ENCODE measurements around the gene MYO18B. TPM values are rescaled to one million over a fixed set of nuclear protein-coding genes. Genes with fewer than 3 reads are reported as not detected.

Gene MYO18B
- total and polyA plus RNA-seq, 2 of the 8 experiments (the other 6 are each of a cell fraction or from before 2014, with no cell fraction given) = 0.62 to 0.78 TPM

- Histone ChIP-seq H2BK20ac (ENCODE audit: low read length) (no peak overlapping the region), H3K79me1 (ENCODE audit: low read depth, low read length) (no peaks in the 10 kb centered on the region), H3K4ac (replicated peaks; ENCODE audit: insufficient read length, low read depth, low read length) (no peak overlapping the region), H3K9ac (replicated peaks in 1 of 4; ENCODE audit: extremely low read depth in 1 of 4, low read depth in 3 of 4, low read length in 3 of 4) (no peak overlapping the region), H3K18ac (ENCODE audit: extremely low read depth, low read length) (no peak overlapping the region), H2BK5ac (ENCODE audit: low read depth, low read length) (no peak overlapping the region), H3K79me2 (ENCODE audit: control insufficient read depth in 1 of 2, insufficient read depth in 2 of 2, low read length in 2 of 2) (no peaks in the 10 kb centered on the region), H3K56ac (replicated peaks; ENCODE audit: insufficient read length, low read depth, low read length) (no peak overlapping the region), H3K27ac (ENCODE audit: low read depth, low read length) (no peak overlapping the region), H3K23ac (ENCODE audit: insufficient read length) (no peak overlapping the region), H2AK5ac (ENCODE audit: low read depth, low read length) (no peak overlapping the region), H2AFZ (ENCODE audit: low read length) (no peak overlapping the region), H3K4me1 (replicated peaks in 1 of 4; ENCODE audit: control insufficient read depth in 3 of 4, insufficient read depth in 4 of 4, low read length in 3 of 4) (no peaks in the 10 kb centered on the region; a peak in 1 of 7 replicates), H4K20me1 (replicated peaks in 1 of 2; ENCODE audit: control insufficient read depth in 1 of 2, insufficient read depth in 2 of 2, low read length in 2 of 2) (no peaks in the 10 kb centered on the region), H3K9me3 (ENCODE audit: insufficient read depth in 2 of 2, low read depth in 1 of 2, low read length in 1 of 2) (peaks cover 3 to 5% of the 10 kb centered on the region in 2 experiments; a peak in 1 of 4 replicates), H2BK12ac (ENCODE audit: low read depth, low read length) (no peak overlapping the region), H3K4me3 (ENCODE audit: extremely low read depth in 1 of 4, insufficient read depth in 2 of 4, low read depth in 3 of 4, low read length in 4 of 4) (no peak overlapping the region), H4K5ac (ENCODE audit: insufficient read length, low read depth, low read length) (no peak overlapping the region), H3K23me2 (ENCODE audit: low read depth, low read length) (no peaks in the 10 kb centered on the region), H3K14ac (ENCODE audit: insufficient read length) (no peak overlapping the region), H2BK120ac (replicated peaks; ENCODE audit: low read depth, low read length) (no peak overlapping the region), H2BK15ac (ENCODE audit: low read length) (no peak overlapping the region), H3K36me3 (ENCODE audit: control insufficient read depth in 2 of 4, insufficient read depth in 4 of 4, low read length in 3 of 4) (no peaks in the 10 kb centered on the region), H4K8ac (ENCODE audit: extremely low read depth, insufficient read depth, low read length) (no peak overlapping the region), H3K4me2 (ENCODE audit: insufficient read depth in 1 of 2, low read depth in 2 of 2, low read length in 2 of 2) (no peak overlapping the region), H4K91ac (replicated peaks; ENCODE audit: insufficient read length, low read length) (no peak overlapping the region), H3K27me3 (replicated peaks in 1 of 4; ENCODE audit: control insufficient read depth in 3 of 4, extremely low read depth in 1 of 4, insufficient read depth in 3 of 4, low read length in 3 of 4) (0 out of 7 replicates have a peak, but pooled peaks cover 0 to 2% (median 0%) of the 10 kb centered on the region in 4 experiments)
- WGBS, 2 experiments (ENCODE audit: extremely low coverage in 1 of 2, insufficient coverage in 1 of 2, insufficient read length in 1 of 2, insufficient replicate concordance in 2 of 2, low coverage in 1 of 2, low lambda C conversion rate in 2 of 2, missing lambda C conversion rate in 1 of 2) = 88% methylated on average over 5 of the region's 5 CpGs; no CpG with 5 or more reads in 1 of the 2 experiments
- TF ChIP-seq TAF1 (IDR thresholded peaks at IDR 0.05; ENCODE audit: low read depth, low read length) (no peak), RNF2 (IDR thresholded peaks at IDR 0.05; ENCODE audit: borderline replicate concordance, low read depth, low read length, missing control alignments, poor library complexity, severe bottlenecking) (no peak), USF2 (IDR thresholded peaks at IDR 0.05; ENCODE audit: low read length) (no peak), CTCF (IDR thresholded peaks at IDR 0.05; ENCODE audit: control extremely low read depth in 1 of 3, insufficient read depth in 1 of 3, low read depth in 1 of 3, low read length in 3 of 3) (no peak), SIN3A (conservative IDR thresholded peaks at IDR 0.05 in 1 of 2, IDR thresholded peaks at IDR 0.05 in 1 of 2; ENCODE audit: low read depth in 1 of 2, low read length in 2 of 2) (no peak), CTBP2 (IDR thresholded peaks at IDR 0.05; ENCODE audit: borderline replicate concordance, insufficient read depth, insufficient read length, low read length) (no peak), KDM1A (IDR thresholded peaks at IDR 0.05; ENCODE audit: borderline replicate concordance, low read length) (no peak), JUND (IDR thresholded peaks at IDR 0.05; ENCODE audit: low read length) (no peak)
- FAIRE-seq (no peak), DNase-seq (ENCODE audit: low read depth in 1 of 2, low spot score in 2 of 2) (no peak)
- ChIA-PET POLR2A (ENCODE audit: partially characterized antibody) (no interaction called here), CTCF (ENCODE audit: partially characterized antibody) (no interaction called here)
These were observed 91.1 kb downstream of the MYO18B start for GRCh38 chr22:25833091-25833490.
